SK-N-SH (cell line): Measurements from ENCODE around the gene CNOT4.

ENCODE experiments used
- JUND ChIP-seq: IDR thresholded peaks from 2 replicates; pipeline ENCODE4 v1.4.0; 2012
- MXI1 ChIP-seq: IDR thresholded peaks from 2 replicates; pipeline ENCODE4 v1.6.1; 2012; ENCODE audit warnings: mild to moderate bottlenecking, low read depth, low read length, improper control_type of control experiment
- POLR2AphosphoS5 ChIP-seq: IDR thresholded peaks from 2 replicates; pipeline ENCODE4 v1.6.1; 2012; ENCODE audit warnings: low read depth, low read length
- RAD21 ChIP-seq: IDR thresholded peaks from 2 replicates; pipeline ENCODE4 v1.6.1; 2012; ENCODE audit warnings: mild to moderate bottlenecking, low read length
- SMC3 ChIP-seq: IDR thresholded peaks from 2 replicates; pipeline ENCODE4 v1.6.1; 2012; ENCODE audit warnings: low read depth, low read length, improper control_type of control experiment
- TF ChIP-seq, protein P1 (sequence below): fragments of 200-600 bp; sonication (generic); IDR thresholded peaks from 2 replicates; pipeline ENCODE4 v1.6.1; 2017; ENCODE audit warnings: antibody characterized with exemption, mild to moderate bottlenecking, moderate library complexity

DNA sequence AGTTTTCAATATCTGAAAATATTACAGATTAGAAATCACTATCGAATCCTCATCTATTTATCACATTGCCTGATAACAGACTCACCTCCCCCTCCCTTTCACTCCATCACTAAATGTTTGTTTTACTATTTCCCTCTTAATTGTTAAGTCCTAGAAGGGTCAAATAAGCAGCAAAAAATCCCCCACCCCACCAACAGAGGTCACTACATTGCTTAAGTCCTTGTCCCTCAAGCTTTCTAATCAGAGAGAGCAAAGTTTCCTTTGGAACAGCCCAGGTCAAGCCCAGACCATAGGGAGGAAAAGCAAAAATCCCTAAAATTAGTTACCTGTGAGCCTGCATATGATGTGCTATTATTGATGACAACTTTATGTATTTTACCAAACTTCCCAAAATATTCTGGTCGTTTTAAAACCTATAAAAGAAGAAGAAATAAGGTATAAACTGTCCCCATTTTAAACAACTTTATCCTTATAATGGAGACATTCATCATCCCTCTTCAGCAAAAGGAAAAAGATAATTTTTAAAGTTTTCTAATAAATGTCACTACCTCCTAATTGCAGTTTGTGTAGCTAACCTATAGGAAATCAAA is 95.0 kb downstream of the CNOT4 start:
- TF ChIP-seq RAD21 (peak; percentile 69), MXI1 (0 out of 2 replicates have a peak, but pooled peaks have one; percentile 29), JUND (no peak), SMC3 (peak; percentile 48), POLR2AphosphoS5 (no peak)
- TF ChIP-seq, protein P1, sequence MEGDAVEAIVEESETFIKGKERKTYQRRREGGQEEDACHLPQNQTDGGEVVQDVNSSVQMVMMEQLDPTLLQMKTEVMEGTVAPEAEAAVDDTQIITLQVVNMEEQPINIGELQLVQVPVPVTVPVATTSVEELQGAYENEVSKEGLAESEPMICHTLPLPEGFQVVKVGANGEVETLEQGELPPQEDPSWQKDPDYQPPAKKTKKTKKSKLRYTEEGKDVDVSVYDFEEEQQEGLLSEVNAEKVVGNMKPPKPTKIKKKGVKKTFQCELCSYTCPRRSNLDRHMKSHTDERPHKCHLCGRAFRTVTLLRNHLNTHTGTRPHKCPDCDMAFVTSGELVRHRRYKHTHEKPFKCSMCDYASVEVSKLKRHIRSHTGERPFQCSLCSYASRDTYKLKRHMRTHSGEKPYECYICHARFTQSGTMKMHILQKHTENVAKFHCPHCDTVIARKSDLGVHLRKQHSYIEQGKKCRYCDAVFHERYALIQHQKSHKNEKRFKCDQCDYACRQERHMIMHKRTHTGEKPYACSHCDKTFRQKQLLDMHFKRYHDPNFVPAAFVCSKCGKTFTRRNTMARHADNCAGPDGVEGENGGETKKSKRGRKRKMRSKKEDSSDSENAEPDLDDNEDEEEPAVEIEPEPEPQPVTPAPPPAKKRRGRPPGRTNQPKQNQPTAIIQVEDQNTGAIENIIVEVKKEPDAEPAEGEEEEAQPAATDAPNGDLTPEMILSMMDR = peak; percentile 63
